Raji (cell line): ENCODE results near the gene ANO7.

Experiments
- POLR2A ChIP-seq: IDR thresholded peaks from 2 replicates; pipeline ENCODE4 v1.6.1; 2011; ENCODE audit warnings: low read depth, low read length, control low read depth; ENCODE audit not compliant: insufficient read depth

The ANO7 gene

DNA sequence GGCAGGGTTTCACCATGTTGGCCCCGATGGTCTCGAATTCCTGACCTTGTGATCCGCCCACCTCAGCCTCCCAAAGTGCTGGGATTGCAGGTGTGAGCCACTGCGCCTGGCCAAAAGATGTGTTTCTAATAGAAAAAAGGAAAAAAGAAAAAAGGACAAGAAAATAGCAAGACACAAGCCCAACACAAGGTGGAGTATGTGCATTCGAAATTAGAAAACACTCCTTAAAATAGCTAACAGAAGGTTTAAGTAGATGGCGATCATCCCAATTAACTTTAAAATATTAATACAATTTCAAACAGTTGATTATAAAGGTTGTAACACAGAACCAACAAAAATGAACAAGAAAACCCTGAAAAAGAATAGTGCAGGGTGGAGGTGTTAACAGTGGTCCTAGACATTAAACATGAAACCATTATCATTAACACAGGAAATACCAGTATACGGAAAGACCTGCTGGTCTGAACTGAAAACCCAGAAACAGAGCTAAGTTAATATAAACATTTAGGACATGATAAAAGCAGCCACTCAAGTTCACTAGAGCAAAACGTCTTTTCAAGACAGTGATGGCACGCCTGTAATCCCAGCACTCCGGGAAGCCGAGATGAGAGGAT lies 69.0 kb downstream of the ANO7 start:
- no peak for TF ChIP-seq POLR2A

- no peak for TF ChIP-seq POLR2A
These were observed 70.2 kb downstream of the ANO7 start for GRCh38 chr2:241258505-241259280.

GRCh38 chr2:241260911-241261310 lies 72.4 kb downstream of the ANO7 start:
- no peak for TF ChIP-seq POLR2A

DNA sequence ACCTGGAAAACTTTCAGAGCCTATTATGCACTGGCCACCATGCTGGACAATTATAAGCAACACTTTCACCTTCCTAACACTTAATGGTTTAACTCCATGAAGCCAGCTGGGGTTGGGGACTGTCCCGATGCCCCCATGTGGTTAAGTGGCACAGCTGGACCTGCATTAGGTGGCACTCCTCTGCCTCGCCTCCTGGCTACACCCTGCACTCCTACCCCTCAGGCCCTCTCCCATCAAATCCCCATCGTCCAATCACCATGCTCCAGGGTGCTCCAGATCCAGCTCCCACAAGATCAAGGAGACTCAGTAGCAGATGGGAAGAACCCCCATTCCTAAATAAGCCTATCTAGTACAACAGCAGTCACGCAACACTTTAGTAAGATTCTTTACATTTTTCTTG lies 73.2 kb downstream of the ANO7 start:
- TF ChIP-seq POLR2A = no peak

- TF ChIP-seq POLR2A = no peak
These were observed 74.6 kb downstream of the ANO7 start for GRCh38 chr2:241263061-241263460.

- no peak for TF ChIP-seq POLR2A
These were observed 77.0 kb downstream of the ANO7 start for GRCh38 chr2:241265506-241265905.

GRCh38 chr2:241267249-241268067 lies 79.0 kb downstream of the ANO7 start:
- TF ChIP-seq POLR2A = no peak

DNA sequence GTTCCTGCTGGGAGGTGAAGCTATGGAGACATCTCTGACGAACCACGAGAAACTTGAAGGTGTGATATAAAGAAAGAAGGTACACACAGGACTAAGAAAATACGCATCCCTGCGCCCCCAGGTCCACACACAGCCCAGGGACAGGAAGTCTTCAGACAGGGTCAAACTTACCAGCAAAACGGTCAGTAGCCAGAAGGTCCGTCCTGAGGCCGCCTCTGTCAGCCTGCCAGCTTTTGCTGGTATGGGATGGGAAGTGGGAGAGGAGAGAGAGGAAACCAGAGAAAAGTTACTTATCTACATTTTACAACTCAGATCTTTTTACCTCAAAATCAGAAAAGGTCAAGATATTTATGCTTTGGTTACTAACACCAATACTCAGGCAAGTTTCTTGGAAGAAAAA lies 79.8 kb downstream of the ANO7 start:
- TF ChIP-seq POLR2A = no peak

DNA sequence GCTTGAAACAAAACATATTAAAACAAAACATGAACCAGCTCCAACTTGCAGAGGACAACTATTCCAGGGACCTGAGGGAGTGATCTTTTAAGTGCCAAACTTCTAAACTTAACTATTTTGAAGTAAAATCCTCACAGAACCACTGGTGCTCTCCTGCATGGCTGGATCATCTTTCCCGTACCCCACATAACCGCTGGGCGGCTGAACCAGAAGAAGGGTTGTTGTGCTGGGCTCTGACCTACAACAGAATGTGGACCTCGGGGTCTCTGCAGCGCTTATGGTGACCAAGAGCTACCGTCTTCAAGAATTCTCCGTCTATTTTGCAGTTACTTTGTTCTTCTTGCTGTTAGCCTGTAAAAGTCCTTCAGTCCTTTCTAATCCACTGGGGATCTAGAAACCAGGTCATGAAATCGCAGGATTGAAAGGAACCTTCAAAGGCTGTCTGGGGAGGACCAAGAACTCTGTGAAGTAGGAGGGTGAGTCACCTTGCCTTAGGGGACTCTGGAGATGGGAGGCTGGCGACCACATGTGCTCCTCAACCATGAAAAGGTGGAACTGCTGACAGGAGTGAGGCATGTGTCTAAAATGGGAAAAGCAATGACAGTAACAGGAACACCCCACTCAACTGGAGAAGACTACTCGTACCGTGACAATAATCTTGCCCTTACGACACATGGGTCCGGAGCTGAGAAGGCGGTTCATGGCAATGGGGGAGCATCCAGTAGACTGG lies 80.4 kb downstream of the ANO7 start:
- TF ChIP-seq POLR2A = no peak

- TF ChIP-seq POLR2A = no peak
These were observed 81.4 kb downstream of the ANO7 start for GRCh38 chr2:241269707-241270520.

GRCh38 chr2:241270531-241270930 lies 82.1 kb downstream of the ANO7 start:
- no peak for TF ChIP-seq POLR2A

DNA sequence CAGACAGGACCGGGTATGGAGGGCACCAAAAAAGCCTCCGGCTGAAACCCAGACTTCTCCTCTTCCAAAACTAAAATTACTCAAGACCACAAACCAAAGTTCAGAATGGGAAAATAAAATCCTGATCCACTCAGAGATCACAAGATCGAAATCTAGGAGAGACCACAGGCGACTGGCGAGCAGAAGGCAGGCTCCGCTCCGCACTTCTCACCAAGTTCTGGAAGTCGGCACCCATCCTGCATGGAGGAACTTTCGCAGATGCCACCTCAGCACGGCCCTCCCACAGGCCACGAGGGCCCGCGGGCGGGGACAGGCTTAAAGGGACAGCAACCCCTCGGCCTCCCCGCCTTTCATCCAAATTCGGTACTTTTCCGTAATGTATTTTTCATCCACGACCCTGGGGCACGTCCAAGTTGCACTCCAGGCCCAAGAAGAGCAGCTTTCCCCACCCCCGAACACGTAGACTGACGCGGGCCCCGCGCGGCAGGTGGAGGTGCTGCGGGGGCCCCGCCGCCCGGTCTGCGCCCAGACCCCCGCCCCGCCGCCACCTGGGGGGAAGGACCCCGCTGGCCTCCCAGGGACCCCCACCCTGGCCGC lies 83.3 kb downstream of the ANO7 start:
- TF ChIP-seq POLR2A = 0 out of 2 replicates have a peak, but pooled peaks have one; percentile 26

GRCh38 chr2:241272303-241273209 lies 84.1 kb downstream of the ANO7 start:
- TF ChIP-seq POLR2A = no peak
